B cell (primary cell): ENCODE data around the gene TXNDC11. TPM values are rescaled to one million over a fixed set of nuclear protein-coding genes. Genes with fewer than 3 reads are reported as not detected.

ENCODE experiments used
- ATAC-seq: fragments of 200-7000 bp; cut with Tn5 transposase; one replicate; pipeline ENCODE4 v1.10.0; 2021; ENCODE audit warnings: low read depth, mild to moderate bottlenecking, moderate number of reproducible peaks, moderate library complexity
- CTCF ChIA-PET: fragments of 350-600 bp; sonication (Branson Sonifier 250); formaldehyde crosslinking; loops from one replicate; lab custom pipeline; 2021; ENCODE audit warnings: antibody characterized with exemption, inconsistent platforms; lab: Charles Lee
- POLR2A ChIA-PET: fragments of 350-600 bp; sonication (Branson Sonifier 250); formaldehyde crosslinking; loops from one replicate; lab custom pipeline; 2021; ENCODE audit warnings: antibody characterized with exemption; lab: Charles Lee
- DNase-seq: peaks from one replicate; pipeline ENCODE4 v3.0.0; 2013
- H2AFZ ChIP-seq: 2 replicates; pipeline ENCODE4 v1.6.1; 2012; ENCODE audit warnings: mild to moderate bottlenecking, low read depth, low read length; ENCODE audit not compliant: insufficient read depth, poor library complexity, severe bottlenecking
- H3K27ac ChIP-seq, 2 donors: 1 replicate in 1 of 2; 2 replicates in 1 of 2; pipeline ENCODE4 v1.5.1; 2012 to 2013; ENCODE audit warnings: low read length in 2 of 2, mild to moderate bottlenecking in 2 of 2, moderate library complexity in 1 of 2
- H3K27me3 ChIP-seq, 4 experiments: fragments of 200-600 bp in 1 of 4; sonication (generic) in 1 of 4; replicated peaks in 1 of 4; 1 replicate in 2 of 4; 2 replicates in 2 of 4; pipeline versions ENCODE4 v1.6.1 to v1.7.0; 2013 to 2016; ENCODE audit warnings: low read length in 3 of 4, mild to moderate bottlenecking in 2 of 4, mixed read lengths in 1 of 4, moderate library complexity in 1 of 4; ENCODE audit not compliant: insufficient read depth in 4 of 4, control insufficient read depth in 3 of 4; ENCODE audit errors: control extremely low read depth in 1 of 4
- H3K36me3 ChIP-seq, 2 experiments: replicated peaks in 1 of 2; 1 replicate in 1 of 2; 2 replicates in 1 of 2; pipeline versions ENCODE4 v1.6.1 to v1.7.1; 2013; ENCODE audit warnings: low read length in 1 of 2; ENCODE audit not compliant: insufficient read depth in 2 of 2, control insufficient read depth in 1 of 2; ENCODE audit errors: control extremely low read depth in 1 of 2, extremely low read depth in 1 of 2
- H3K4me1 ChIP-seq, 2 donors: fragments of 200-600 bp in 1 of 2; sonication (generic) in 1 of 2; 1 replicate in 1 of 2; 2 replicates in 1 of 2; pipeline versions ENCODE4 v1.5.1 to v1.6.1; 2013 to 2017; ENCODE audit warnings: low read length in 2 of 2; ENCODE audit not compliant: control insufficient read depth in 2 of 2, insufficient read depth in 2 of 2
- H3K4me2 ChIP-seq: replicated peaks from 2 replicates; pipeline ENCODE3; 2012; ENCODE audit warnings: mild to moderate bottlenecking, low read depth, low read length; ENCODE audit not compliant: poor library complexity, severe bottlenecking
- H3K4me3 ChIP-seq, 5 experiments: fragments of 200-600 bp in 1 of 5; sonication (generic) in 1 of 5; 1 replicate in 3 of 5; 2 replicates in 2 of 5; pipeline versions ENCODE4 v1.5.1 to v1.7.0; 2011 to 2016; ENCODE audit warnings: low read length in 4 of 5, mild to moderate bottlenecking in 4 of 5, low read depth in 2 of 5, control low read depth in 1 of 5, moderate library complexity in 1 of 5; ENCODE audit not compliant: insufficient read depth in 1 of 5; ENCODE audit errors: control extremely low read depth in 1 of 5, extremely low read depth in 1 of 5
- H3K79me2 ChIP-seq: fragments of 200-600 bp; sonication (generic); one replicate; pipeline ENCODE4 v1.6.0; 2016; ENCODE audit warnings: low read length; ENCODE audit not compliant: control insufficient read depth, insufficient read depth
- H3K9ac ChIP-seq: fragments of 200-600 bp; sonication (generic); 2 replicates; pipeline ENCODE4 v1.6.1; 2017; ENCODE audit warnings: mild to moderate bottlenecking, low read length, moderate library complexity
- H3K9me3 ChIP-seq, 3 donors: one replicate each; pipeline versions ENCODE4 v1.6.1 to v1.7.1; 2013; ENCODE audit warnings: low read length in 2 of 3; ENCODE audit not compliant: control insufficient read depth in 2 of 3, insufficient read depth in 1 of 3; ENCODE audit errors: control extremely low read depth in 1 of 3
- H4K20me1 ChIP-seq: 2 replicates; pipeline ENCODE4 v1.6.0; 2012; ENCODE audit warnings: mild to moderate bottlenecking, low read length; ENCODE audit not compliant: insufficient read depth, control insufficient read depth, poor library complexity, severe bottlenecking
- H3K27ac Mint-ChIP-seq: one replicate; pipeline ENCODE4 v1.8.0; 2021; ENCODE audit warnings: mixed read lengths
- H3K27me3 Mint-ChIP-seq: one replicate; pipeline ENCODE4 v1.8.0; 2021; ENCODE audit warnings: mixed read lengths
- H3K4me1 Mint-ChIP-seq: one replicate; pipeline ENCODE4 v1.8.0; 2021; ENCODE audit warnings: mixed read lengths
- H3K4me3 Mint-ChIP-seq: one replicate; pipeline ENCODE4 v1.8.0; 2021; ENCODE audit warnings: mixed read lengths
- H3K9me3 Mint-ChIP-seq: one replicate; pipeline ENCODE4 v1.8.0; 2022; ENCODE audit warnings: mixed read lengths; ENCODE audit not compliant: insufficient read depth
- CTCF ChIP-seq: fragments of 200-600 bp; IDR thresholded peaks from one replicate; pipeline ENCODE4 v1.8.0; 2022; ENCODE audit warnings: antibody characterized with exemption, mild to moderate bottlenecking
- EZH2 ChIP-seq: IDR thresholded peaks from 2 replicates; pipeline ENCODE4 v1.6.1; 2012; ENCODE audit warnings: borderline replicate concordance, low read depth, mild to moderate bottlenecking, moderate library complexity, low read length; ENCODE audit not compliant: insufficient read depth, poor library complexity, severe bottlenecking
- WGBS: methylation state at CpG from one replicate; pipeline ENCODE4 v1.1.5; 2013; ENCODE audit warnings: missing lambda C conversion rate; ENCODE audit not compliant: insufficient coverage; 5-methylcytosine and 5-hydroxymethylcytosine counted together
- intact Hi-C: fragments of 100-400 bp; cut with micrococcal nuclease; formaldehyde crosslinking; loops from one replicate; pipeline ENCODE4 v1.10.0; 2022
- polyA plus RNA-seq: library from polyadenylated mRNA; depleted of rRNA; stranded (reverse); fragments of >200 nt; gene quantifications from 2 replicates; pipeline ENCODE4 v1.2.3, GENCODE V29; 2012
- total RNA-seq, 2 donors: library from RNA; stranded (reverse); fragments of 120-200 nt in 1 of 2; gene quantifications; 1 replicate in 1 of 2; 2 replicates in 1 of 2; pipeline versions ENCODE4 v1.2.3 to v1.2.4, GENCODE V29; 2013 to 2022

TXNDC11 gene
- total and polyA plus RNA-seq, 2 donors (not counting 1 experiment from before 2014, with no cell fraction given): 50.2 to 76.9 TPM

- WGBS: 94% methylated on average over 6 of the region's 7 CpGs
- H3K27ac Mint-ChIP-seq: peak overlapping the region; percentile 35
- POLR2A ChIA-PET: no interaction called here
- H3K4me1 Mint-ChIP-seq: no peaks in the 10 kb centered on the region
- intact Hi-C loops: no loop called here
- Histone ChIP-seq H3K79me2 (no peaks in the 10 kb centered on the region), H2AFZ (no peak overlapping the region), H3K36me3 (peaks cover 0 to 32% of the 10 kb centered on the region in 2 experiments), H3K4me1 (no peaks in the 10 kb centered on the region), H4K20me1 (no peaks in the 10 kb centered on the region), H3K4me2 (no peak overlapping the region), H3K9ac (no peak overlapping the region), H3K4me3 (no peak overlapping the region), H3K27me3 (no peaks in the 10 kb centered on the region), H3K27ac (no peak overlapping the region), H3K9me3 (no peaks in the 10 kb centered on the region)
- ATAC-seq (no peak), DNase-seq (no peak)
- no peaks in the 10 kb centered on the region for H3K9me3 Mint-ChIP-seq
- TF ChIP-seq CTCF (no peak), EZH2 (no peak)
- H3K4me3 Mint-ChIP-seq: no peak overlapping the region
- CTCF ChIA-PET: interaction anchor here (0.8 to 1.2 kb wide), 2 partner anchors 67 to 218 kb away, joined by 3 to 4 read pairs; no protein-coding TSS in a partner anchor
- H3K27me3 Mint-ChIP-seq: no peaks in the 10 kb centered on the region
These were observed 7.4 kb upstream of the TXNDC11 start for GRCh38 chr16:11750056-11750455.

GRCh38 chr16:11748404-11749254, 6.0 kb upstream of the TXNDC11 start:
- Histone ChIP-seq H3K9ac (no peak overlapping the region), H3K27ac (no peak overlapping the region), H3K79me2 (no peaks in the 10 kb centered on the region), H3K27me3 (no peaks in the 10 kb centered on the region), H3K4me3 (no peak overlapping the region), H4K20me1 (no peaks in the 10 kb centered on the region), H3K36me3 (peaks cover 0 to 32% of the 10 kb centered on the region in 2 experiments), H2AFZ (no peak overlapping the region), H3K4me2 (no peak overlapping the region), H3K4me1 (peaks cover 2 to 3% of the 10 kb centered on the region in 2 donors), H3K9me3 (no peaks in the 10 kb centered on the region)
- ChIA-PET CTCF (interaction anchor here (0.6 kb wide), 1 partner anchor 209 kb away, joined by 3 read pairs; no protein-coding TSS in a partner anchor), POLR2A (no interaction called here)
- intact Hi-C loops: no loop called here
- no peak for ATAC-seq
- no peak for DNase-seq
- 97% methylated on average over 9 of the region's 13 CpGs for WGBS
- no peak overlapping the region for H3K4me3 Mint-ChIP-seq
- TF ChIP-seq CTCF: no peak
- no peak for TF ChIP-seq EZH2
- no peaks in the 10 kb centered on the region for H3K9me3 Mint-ChIP-seq
- H3K27ac Mint-ChIP-seq: peak overlapping the region; percentile 60
- H3K4me1 Mint-ChIP-seq: peaks cover 4% of the 10 kb centered on the region
- H3K27me3 Mint-ChIP-seq: no peaks in the 10 kb centered on the region
